Measurements from ENCODE around the gene GABRB3. TPM values are rescaled to one million over a fixed set of nuclear protein-coding genes. Genes with fewer than 3 reads are reported as not detected.

GABRB3 gene
- total and polyA plus RNA-seq, 2 of the 8 experiments (the other 6 are each of a cell fraction or from before 2014, with no cell fraction given) = 98.8 to 163 TPM

- Histone ChIP-seq H3K79me2 (ENCODE audit: control insufficient read depth in 1 of 2, insufficient read depth in 2 of 2, low read length in 2 of 2) (no peaks in the 10 kb centered on the region), H3K27ac (ENCODE audit: low read depth, low read length) (no peak overlapping the region), H3K23me2 (ENCODE audit: low read depth, low read length) (no peaks in the 10 kb centered on the region), H4K91ac (replicated peaks; ENCODE audit: insufficient read length, low read length) (no peak overlapping the region), H3K4me1 (replicated peaks in 1 of 4; ENCODE audit: control insufficient read depth in 3 of 4, insufficient read depth in 4 of 4, low read length in 3 of 4) (no peaks in the 10 kb centered on the region), H3K4me2 (ENCODE audit: insufficient read depth in 1 of 2, low read depth in 2 of 2, low read length in 2 of 2) (no peak overlapping the region), H3K4me3 (ENCODE audit: extremely low read depth in 1 of 4, insufficient read depth in 2 of 4, low read depth in 3 of 4, low read length in 4 of 4) (no peak overlapping the region), H4K5ac (ENCODE audit: insufficient read length, low read depth, low read length) (no peak overlapping the region), H3K14ac (ENCODE audit: insufficient read length) (no peak overlapping the region), H2AK5ac (ENCODE audit: low read depth, low read length) (no peak overlapping the region), H2BK5ac (ENCODE audit: low read depth, low read length) (no peak overlapping the region), H3K56ac (replicated peaks; ENCODE audit: insufficient read length, low read depth, low read length) (no peak overlapping the region), H2BK15ac (ENCODE audit: low read length) (no peak overlapping the region), H4K8ac (ENCODE audit: extremely low read depth, insufficient read depth, low read length) (no peak overlapping the region), H3K9me3 (ENCODE audit: insufficient read depth in 2 of 2, low read depth in 1 of 2, low read length in 1 of 2) (no peaks in the 10 kb centered on the region), H2BK12ac (ENCODE audit: low read depth, low read length) (no peak overlapping the region), H4K20me1 (replicated peaks in 1 of 2; ENCODE audit: control insufficient read depth in 1 of 2, insufficient read depth in 2 of 2, low read length in 2 of 2) (no peaks in the 10 kb centered on the region), H3K36me3 (ENCODE audit: control insufficient read depth in 2 of 4, insufficient read depth in 4 of 4, low read length in 3 of 4) (peaks cover 3 to 36% (median 12%) of the 10 kb centered on the region in 4 experiments; a peak in 6 of 8 replicates), H3K4ac (replicated peaks; ENCODE audit: insufficient read length, low read depth, low read length) (no peak overlapping the region), H3K27me3 (replicated peaks in 1 of 4; ENCODE audit: control insufficient read depth in 3 of 4, extremely low read depth in 1 of 4, insufficient read depth in 3 of 4, low read length in 3 of 4) (no peaks in the 10 kb centered on the region), H2AFZ (ENCODE audit: low read length) (no peak overlapping the region), H3K79me1 (ENCODE audit: low read depth, low read length) (0 out of 2 replicates have a peak, but pooled peaks cover 2% of the 10 kb centered on the region), H2BK20ac (ENCODE audit: low read length) (no peak overlapping the region), H3K9ac (replicated peaks in 1 of 4; ENCODE audit: extremely low read depth in 1 of 4, low read depth in 3 of 4, low read length in 3 of 4) (no peak overlapping the region), H3K18ac (ENCODE audit: extremely low read depth, low read length) (no peak overlapping the region), H2BK120ac (replicated peaks; ENCODE audit: low read depth, low read length) (no peak overlapping the region), H3K23ac (ENCODE audit: insufficient read length) (no peak overlapping the region)
- POLR2A ChIA-PET (ENCODE audit: partially characterized antibody) = no interaction called here
- FAIRE-seq = no peak
- CTCF ChIA-PET (ENCODE audit: partially characterized antibody) = interaction anchor here (0.8 to 1.5 kb wide), 2 partner anchors 9 to 60 kb away, joined by 3 read pairs; no protein-coding TSS in a partner anchor
- DNase-seq (ENCODE audit: low read depth in 1 of 2, low spot score in 2 of 2) = no peak
- WGBS, 2 experiments (ENCODE audit: extremely low coverage in 1 of 2, insufficient coverage in 1 of 2, insufficient read length in 1 of 2, insufficient replicate concordance in 2 of 2, low coverage in 1 of 2, low lambda C conversion rate in 2 of 2, missing lambda C conversion rate in 1 of 2) = 88% methylated on average over 5 of the region's 5 CpGs; no CpG with 5 or more reads in 1 of the 2 experiments
- TF ChIP-seq, protein P1, sequence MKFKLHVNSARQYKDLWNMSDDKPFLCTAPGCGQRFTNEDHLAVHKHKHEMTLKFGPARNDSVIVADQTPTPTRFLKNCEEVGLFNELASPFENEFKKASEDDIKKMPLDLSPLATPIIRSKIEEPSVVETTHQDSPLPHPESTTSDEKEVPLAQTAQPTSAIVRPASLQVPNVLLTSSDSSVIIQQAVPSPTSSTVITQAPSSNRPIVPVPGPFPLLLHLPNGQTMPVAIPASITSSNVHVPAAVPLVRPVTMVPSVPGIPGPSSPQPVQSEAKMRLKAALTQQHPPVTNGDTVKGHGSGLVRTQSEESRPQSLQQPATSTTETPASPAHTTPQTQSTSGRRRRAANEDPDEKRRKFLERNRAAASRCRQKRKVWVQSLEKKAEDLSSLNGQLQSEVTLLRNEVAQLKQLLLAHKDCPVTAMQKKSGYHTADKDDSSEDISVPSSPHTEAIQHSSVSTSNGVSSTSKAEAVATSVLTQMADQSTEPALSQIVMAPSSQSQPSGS (IDR thresholded peaks at IDR 0.05; ENCODE audit: low read length) = no peak
- TF ChIP-seq RAD21 (IDR thresholded peaks at IDR 0.05 in 1 of 2, conservative IDR thresholded peaks at IDR 0.05 in 1 of 2; ENCODE audit: low read depth in 2 of 2, low read length in 2 of 2) (no peak), PHF8 (conservative IDR thresholded peaks at IDR 0.05; ENCODE audit: low read depth, low read length) (no peak), CTCF (IDR thresholded peaks at IDR 0.05; ENCODE audit: control extremely low read depth in 1 of 3, insufficient read depth in 1 of 3, low read depth in 1 of 3, low read length in 3 of 3) (no peak)
- TF ChIP-seq, protein P2, sequence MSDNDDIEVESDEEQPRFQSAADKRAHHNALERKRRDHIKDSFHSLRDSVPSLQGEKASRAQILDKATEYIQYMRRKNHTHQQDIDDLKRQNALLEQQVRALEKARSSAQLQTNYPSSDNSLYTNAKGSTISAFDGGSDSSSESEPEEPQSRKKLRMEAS (IDR thresholded peaks at IDR 0.05) = no peak
Measured at GRCh38 chr15:26572602-26573350, 200.1 kb downstream of the GABRB3 start.

Measured in H1 (cell line).